GM23338 (cell line): ENCODE measurements around the gene CAMSAP1. TPM values are rescaled to one million over a fixed set of nuclear protein-coding genes. Genes with fewer than 3 reads are reported as not detected.
"Not testable (repeated sequence)": the region's sequence is repeated elsewhere in the genome, so short reads cannot be mapped to it uniquely, and the experiment has no call there.

ENCODE experiments used
- ATAC-seq: fragments of 200-7000 bp; cut with Tn5 transposase; 3 replicates; pipeline ENCODE4 v1.9.1; 2020
- DNase-seq: peaks from one replicate; pipeline ENCODE4 v3.0.0-alpha.2; 2015; ENCODE audit warnings: low spot score
- H2AFZ ChIP-seq: fragments of 200-600 bp; sonication (generic); 2 replicates; pipeline ENCODE4 v1.8.0; 2016; ENCODE audit warnings: antibody characterized with exemption, mild to moderate bottlenecking, moderate library complexity
- H3F3A ChIP-seq: fragments of 200-600 bp; sonication (generic); replicated peaks from 2 replicates; pipeline ENCODE4 v1.8.0; 2017; ENCODE audit warnings: antibody characterized with exemption, mixed run types, low read depth
- H3K27ac ChIP-seq: fragments of 200-600 bp; sonication (generic); 2 replicates; pipeline ENCODE4 v1.6.1; 2016; ENCODE audit warnings: low read depth
- H3K27me3 ChIP-seq: fragments of 200-600 bp; sonication (generic); 2 replicates; pipeline ENCODE4 v1.8.0; 2016; ENCODE audit warnings: mild to moderate bottlenecking, mixed run types, moderate library complexity; ENCODE audit not compliant: insufficient read depth
- H3K36me3 ChIP-seq: fragments of 200-600 bp; sonication (generic); 2 replicates; pipeline ENCODE4 v1.8.0; 2016; ENCODE audit warnings: mild to moderate bottlenecking; ENCODE audit not compliant: insufficient read depth
- H3K4me1 ChIP-seq: fragments of 200-600 bp; sonication (generic); 2 replicates; pipeline ENCODE4 v1.8.0; 2016; ENCODE audit warnings: mild to moderate bottlenecking, moderate library complexity; ENCODE audit not compliant: insufficient read depth
- H3K4me2 ChIP-seq: fragments of 200-600 bp; sonication (generic); 2 replicates; pipeline ENCODE4 v1.7.1; 2017; ENCODE audit warnings: mixed run types
- H3K4me3 ChIP-seq: fragments of 200-600 bp; sonication (generic); 2 replicates; pipeline ENCODE4 v1.6.1; 2016; ENCODE audit warnings: mixed run types
- H3K79me2 ChIP-seq: fragments of 200-600 bp; sonication (generic); replicated peaks from 2 replicates; pipeline ENCODE4 v1.8.0; 2017; ENCODE audit warnings: mild to moderate bottlenecking; ENCODE audit not compliant: insufficient read depth
- H3K9me2 ChIP-seq: fragments of 200-600 bp; sonication (generic); 2 replicates; pipeline ENCODE4 v1.8.0; 2017; ENCODE audit not compliant: insufficient read depth
- H4K20me1 ChIP-seq: fragments of 200-600 bp; sonication (generic); replicated peaks from 2 replicates; pipeline ENCODE4 v1.8.0; 2017; ENCODE audit warnings: mild to moderate bottlenecking; ENCODE audit not compliant: insufficient read depth
- H3K27ac Mint-ChIP-seq: 2 replicates; pipeline ENCODE4 v1.8.0; 2020; ENCODE audit warnings: inconsistent platforms, mild to moderate bottlenecking, moderate library complexity, mixed read lengths
- H3K27me3 Mint-ChIP-seq: 3 replicates; pipeline ENCODE4 v1.8.0; 2022; ENCODE audit warnings: low read depth, mild to moderate bottlenecking, moderate library complexity, mixed read lengths, inconsistent platforms; ENCODE audit not compliant: insufficient read depth, poor library complexity
- H3K36me3 Mint-ChIP-seq: 3 replicates; pipeline ENCODE4 v1.8.0; 2021; ENCODE audit warnings: low read depth, mild to moderate bottlenecking, inconsistent platforms, moderate library complexity, mixed read lengths
- H3K4me1 Mint-ChIP-seq: 3 replicates; pipeline ENCODE4 v1.8.0; 2020; ENCODE audit warnings: mild to moderate bottlenecking, inconsistent platforms, mixed read lengths
- H3K4me3 Mint-ChIP-seq: 3 replicates; pipeline ENCODE4 v1.8.0; 2021; ENCODE audit warnings: moderate library complexity, mild to moderate bottlenecking, inconsistent platforms, mixed read lengths
- H3K9me3 Mint-ChIP-seq: 3 replicates; pipeline ENCODE4 v1.8.0; 2020; ENCODE audit warnings: moderate library complexity, mild to moderate bottlenecking, inconsistent platforms, mixed read lengths
- EZH2 ChIP-seq: fragments of 200-600 bp; sonication (generic); IDR thresholded peaks from one replicate; pipeline ENCODE4 v1.8.0; 2017; ENCODE audit warnings: antibody characterized with exemption, mild to moderate bottlenecking, low read depth; ENCODE audit not compliant: unreplicated experiment
- JUNB ChIP-seq: IDR thresholded peaks from one replicate; pipeline ENCODE4 v1.6.1; 2016; ENCODE audit warnings: antibody characterized with exemption; ENCODE audit not compliant: unreplicated experiment
- NANOG ChIP-seq: IDR thresholded peaks from 2 replicates; pipeline ENCODE4 v1.6.1; 2016; ENCODE audit warnings: antibody characterized with exemption, borderline replicate concordance
- POLR2AphosphoS5 ChIP-seq: IDR thresholded peaks from 2 replicates; pipeline ENCODE4 v1.6.1; 2016; ENCODE audit warnings: antibody characterized with exemption, low read depth
- polyA plus RNA-seq: library from polyadenylated mRNA; unstranded; fragments of >200 nt; fragmentation: Nextera tagmentation; extraction: Ambion mirVana; gene quantifications from 2 replicates; pipeline ENCODE4 v1.2.1, GENCODE V29; 2016
- total RNA-seq: library from RNA; depleted of rRNA; stranded (reverse); fragments of >200 nt; shearing (Covaris generic); gene quantifications from 2 replicates; pipeline ENCODE4 v1.2.3, GENCODE V29; 2014
- TF ChIP-seq, protein P1 (sequence below): fragments of 250-450 bp; sonication (Bioruptor Pico); IDR thresholded peaks from 2 replicates; pipeline ENCODE4 v1.5.0; 2020; ENCODE audit warnings: mild to moderate bottlenecking, moderate library complexity
- TF ChIP-seq, protein P2 (sequence below), 2 experiments: fragments of 200-600 bp in 1 of 2; sonication (generic) in 1 of 2; conservative IDR thresholded peaks; 2 replicates each; pipeline versions ENCODE4 v1.5.1 to v1.6.1; 2016 to 2017; ENCODE audit warnings: antibody characterized with exemption in 2 of 2, low read depth in 2 of 2, mild to moderate bottlenecking in 2 of 2, moderate library complexity in 1 of 2
- TF ChIP-seq, protein P3 (sequence below): IDR thresholded peaks from one replicate; pipeline ENCODE4 v1.6.1; 2018; ENCODE audit warnings: antibody characterized with exemption; ENCODE audit not compliant: unreplicated experiment

Gene CAMSAP1
- total and polyA plus RNA-seq, 2 experiments from 2014 or later = 6.9 to 75.4 TPM

DNA sequence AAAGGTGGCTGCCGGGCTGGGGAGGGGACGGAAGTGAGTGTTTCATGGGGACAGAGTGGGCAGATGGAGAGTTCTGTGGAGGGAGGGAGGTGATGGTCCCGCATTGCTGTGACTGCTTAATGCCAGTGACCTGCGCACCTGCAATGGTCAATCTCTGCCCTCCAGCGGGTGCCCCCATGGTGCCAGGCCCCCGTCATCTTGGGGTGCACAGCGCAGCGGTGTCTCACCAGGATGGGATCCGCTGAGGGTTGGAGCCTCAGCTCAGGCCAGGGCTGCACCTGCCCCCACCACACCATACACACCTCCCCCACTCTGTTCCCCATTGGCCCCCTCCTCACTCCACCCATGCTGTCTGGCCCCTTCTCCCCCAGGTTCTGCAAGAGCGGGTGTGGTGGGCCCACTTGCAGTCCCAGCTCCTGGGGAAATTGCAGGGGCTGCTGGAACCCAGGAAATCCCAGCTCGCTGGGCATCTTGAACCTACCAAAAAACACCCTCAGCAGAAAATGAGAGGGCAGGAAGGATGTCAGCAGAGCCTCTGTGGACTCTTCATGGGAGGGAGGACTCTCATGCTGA is 12.1 kb upstream of the CAMSAP1 start (continued):
- TF ChIP-seq, protein P1, sequence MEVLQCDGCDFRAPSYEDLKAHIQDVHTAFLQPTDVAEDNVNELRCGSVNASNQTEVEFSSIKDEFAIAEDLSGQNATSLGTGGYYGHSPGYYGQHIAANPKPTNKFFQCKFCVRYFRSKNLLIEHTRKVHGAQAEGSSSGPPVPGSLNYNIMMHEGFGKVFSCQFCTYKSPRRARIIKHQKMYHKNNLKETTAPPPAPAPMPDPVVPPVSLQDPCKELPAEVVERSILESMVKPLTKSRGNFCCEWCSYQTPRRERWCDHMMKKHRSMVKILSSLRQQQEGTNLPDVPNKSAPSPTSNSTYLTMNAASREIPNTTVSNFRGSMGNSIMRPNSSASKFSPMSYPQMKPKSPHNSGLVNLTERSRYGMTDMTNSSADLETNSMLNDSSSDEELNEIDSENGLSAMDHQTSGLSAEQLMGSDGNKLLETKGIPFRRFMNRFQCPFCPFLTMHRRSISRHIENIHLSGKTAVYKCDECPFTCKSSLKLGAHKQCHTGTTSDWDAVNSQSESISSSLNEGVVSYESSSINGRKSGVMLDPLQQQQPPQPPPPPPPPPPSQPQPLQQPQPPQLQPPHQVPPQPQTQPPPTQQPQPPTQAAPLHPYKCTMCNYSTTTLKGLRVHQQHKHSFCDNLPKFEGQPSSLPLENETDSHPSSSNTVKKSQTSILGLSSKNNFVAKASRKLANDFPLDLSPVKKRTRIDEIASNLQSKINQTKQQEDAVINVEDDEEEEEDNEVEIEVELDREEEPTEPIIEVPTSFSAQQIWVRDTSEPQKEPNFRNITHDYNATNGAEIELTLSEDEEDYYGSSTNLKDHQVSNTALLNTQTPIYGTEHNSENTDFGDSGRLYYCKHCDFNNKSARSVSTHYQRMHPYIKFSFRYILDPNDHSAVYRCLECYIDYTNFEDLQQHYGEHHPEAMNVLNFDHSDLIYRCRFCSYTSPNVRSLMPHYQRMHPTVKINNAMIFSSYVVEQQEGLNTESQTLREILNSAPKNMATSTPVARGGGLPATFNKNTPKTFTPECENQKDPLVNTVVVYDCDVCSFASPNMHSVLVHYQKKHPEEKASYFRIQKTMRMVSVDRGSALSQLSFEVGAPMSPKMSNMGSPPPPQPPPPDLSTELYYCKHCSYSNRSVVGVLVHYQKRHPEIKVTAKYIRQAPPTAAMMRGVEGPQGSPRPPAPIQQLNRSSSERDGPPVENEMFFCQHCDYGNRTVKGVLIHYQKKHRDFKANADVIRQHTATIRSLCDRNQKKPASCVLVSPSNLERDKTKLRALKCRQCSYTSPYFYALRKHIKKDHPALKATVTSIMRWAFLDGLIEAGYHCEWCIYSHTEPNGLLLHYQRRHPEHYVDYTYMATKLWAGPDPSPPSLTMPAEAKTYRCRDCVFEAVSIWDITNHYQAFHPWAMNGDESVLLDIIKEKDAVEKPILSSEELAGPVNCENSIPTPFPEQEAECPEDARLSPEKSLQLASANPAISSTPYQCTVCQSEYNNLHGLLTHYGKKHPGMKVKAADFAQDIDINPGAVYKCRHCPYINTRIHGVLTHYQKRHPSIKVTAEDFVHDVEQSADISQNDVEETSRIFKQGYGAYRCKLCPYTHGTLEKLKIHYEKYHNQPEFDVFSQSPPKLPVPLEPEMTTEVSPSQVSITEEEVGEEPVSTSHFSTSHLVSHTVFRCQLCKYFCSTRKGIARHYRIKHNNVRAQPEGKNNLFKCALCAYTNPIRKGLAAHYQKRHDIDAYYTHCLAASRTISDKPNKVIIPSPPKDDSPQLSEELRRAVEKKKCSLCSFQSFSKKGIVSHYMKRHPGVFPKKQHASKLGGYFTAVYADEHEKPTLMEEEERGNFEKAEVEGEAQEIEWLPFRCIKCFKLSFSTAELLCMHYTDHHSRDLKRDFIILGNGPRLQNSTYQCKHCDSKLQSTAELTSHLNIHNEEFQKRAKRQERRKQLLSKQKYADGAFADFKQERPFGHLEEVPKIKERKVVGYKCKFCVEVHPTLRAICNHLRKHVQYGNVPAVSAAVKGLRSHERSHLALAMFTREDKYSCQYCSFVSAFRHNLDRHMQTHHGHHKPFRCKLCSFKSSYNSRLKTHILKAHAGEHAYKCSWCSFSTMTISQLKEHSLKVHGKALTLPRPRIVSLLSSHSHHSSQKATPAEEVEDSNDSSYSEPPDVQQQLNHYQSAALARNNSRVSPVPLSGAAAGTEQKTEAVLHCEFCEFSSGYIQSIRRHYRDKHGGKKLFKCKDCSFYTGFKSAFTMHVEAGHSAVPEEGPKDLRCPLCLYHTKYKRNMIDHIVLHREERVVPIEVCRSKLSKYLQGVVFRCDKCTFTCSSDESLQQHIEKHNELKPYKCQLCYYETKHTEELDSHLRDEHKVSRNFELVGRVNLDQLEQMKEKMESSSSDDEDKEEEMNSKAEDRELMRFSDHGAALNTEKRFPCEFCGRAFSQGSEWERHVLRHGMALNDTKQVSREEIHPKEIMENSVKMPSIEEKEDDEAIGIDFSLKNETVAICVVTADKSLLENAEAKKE (CRISPR knock-in tag) = no peak
- no peak for TF ChIP-seq NANOG
- TF ChIP-seq, protein P2, sequence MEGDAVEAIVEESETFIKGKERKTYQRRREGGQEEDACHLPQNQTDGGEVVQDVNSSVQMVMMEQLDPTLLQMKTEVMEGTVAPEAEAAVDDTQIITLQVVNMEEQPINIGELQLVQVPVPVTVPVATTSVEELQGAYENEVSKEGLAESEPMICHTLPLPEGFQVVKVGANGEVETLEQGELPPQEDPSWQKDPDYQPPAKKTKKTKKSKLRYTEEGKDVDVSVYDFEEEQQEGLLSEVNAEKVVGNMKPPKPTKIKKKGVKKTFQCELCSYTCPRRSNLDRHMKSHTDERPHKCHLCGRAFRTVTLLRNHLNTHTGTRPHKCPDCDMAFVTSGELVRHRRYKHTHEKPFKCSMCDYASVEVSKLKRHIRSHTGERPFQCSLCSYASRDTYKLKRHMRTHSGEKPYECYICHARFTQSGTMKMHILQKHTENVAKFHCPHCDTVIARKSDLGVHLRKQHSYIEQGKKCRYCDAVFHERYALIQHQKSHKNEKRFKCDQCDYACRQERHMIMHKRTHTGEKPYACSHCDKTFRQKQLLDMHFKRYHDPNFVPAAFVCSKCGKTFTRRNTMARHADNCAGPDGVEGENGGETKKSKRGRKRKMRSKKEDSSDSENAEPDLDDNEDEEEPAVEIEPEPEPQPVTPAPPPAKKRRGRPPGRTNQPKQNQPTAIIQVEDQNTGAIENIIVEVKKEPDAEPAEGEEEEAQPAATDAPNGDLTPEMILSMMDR (conservative IDR thresholded peaks at IDR 0.05; ENCODE audit: low read depth in 2 of 2) = no peak
- no peak for TF ChIP-seq JUNB
- TF ChIP-seq, protein P3, sequence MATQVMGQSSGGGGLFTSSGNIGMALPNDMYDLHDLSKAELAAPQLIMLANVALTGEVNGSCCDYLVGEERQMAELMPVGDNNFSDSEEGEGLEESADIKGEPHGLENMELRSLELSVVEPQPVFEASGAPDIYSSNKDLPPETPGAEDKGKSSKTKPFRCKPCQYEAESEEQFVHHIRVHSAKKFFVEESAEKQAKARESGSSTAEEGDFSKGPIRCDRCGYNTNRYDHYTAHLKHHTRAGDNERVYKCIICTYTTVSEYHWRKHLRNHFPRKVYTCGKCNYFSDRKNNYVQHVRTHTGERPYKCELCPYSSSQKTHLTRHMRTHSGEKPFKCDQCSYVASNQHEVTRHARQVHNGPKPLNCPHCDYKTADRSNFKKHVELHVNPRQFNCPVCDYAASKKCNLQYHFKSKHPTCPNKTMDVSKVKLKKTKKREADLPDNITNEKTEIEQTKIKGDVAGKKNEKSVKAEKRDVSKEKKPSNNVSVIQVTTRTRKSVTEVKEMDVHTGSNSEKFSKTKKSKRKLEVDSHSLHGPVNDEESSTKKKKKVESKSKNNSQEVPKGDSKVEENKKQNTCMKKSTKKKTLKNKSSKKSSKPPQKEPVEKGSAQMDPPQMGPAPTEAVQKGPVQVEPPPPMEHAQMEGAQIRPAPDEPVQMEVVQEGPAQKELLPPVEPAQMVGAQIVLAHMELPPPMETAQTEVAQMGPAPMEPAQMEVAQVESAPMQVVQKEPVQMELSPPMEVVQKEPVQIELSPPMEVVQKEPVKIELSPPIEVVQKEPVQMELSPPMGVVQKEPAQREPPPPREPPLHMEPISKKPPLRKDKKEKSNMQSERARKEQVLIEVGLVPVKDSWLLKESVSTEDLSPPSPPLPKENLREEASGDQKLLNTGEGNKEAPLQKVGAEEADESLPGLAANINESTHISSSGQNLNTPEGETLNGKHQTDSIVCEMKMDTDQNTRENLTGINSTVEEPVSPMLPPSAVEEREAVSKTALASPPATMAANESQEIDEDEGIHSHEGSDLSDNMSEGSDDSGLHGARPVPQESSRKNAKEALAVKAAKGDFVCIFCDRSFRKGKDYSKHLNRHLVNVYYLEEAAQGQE = no peak
- no peak for TF ChIP-seq EZH2
- no peak for TF ChIP-seq POLR2AphosphoS5

DNA sequence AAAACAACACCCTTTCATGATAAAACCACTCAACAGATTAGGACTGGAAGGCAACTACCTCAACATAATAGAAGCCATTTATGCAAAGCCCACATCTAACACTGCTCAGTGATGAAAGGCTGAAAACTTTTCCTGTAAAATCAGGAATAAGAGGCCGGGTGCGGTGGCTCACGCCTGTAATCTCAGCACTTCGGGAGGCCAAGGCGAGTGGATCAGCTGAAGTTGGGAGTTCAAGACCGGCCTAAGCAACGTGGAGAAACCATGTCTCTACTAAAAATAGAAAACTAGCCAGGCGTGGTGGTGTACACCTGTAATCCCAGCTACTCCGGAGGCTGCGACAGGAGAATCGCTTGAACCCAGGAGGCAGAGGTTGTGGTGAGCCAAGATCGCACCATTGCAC is 8.9 kb upstream of the CAMSAP1 start:
- not testable (repeated sequence) for H3F3A ChIP-seq, H3K4me2 ChIP-seq, H2AFZ ChIP-seq, H4K20me1 ChIP-seq, H3K9me2 ChIP-seq, H3K27ac ChIP-seq, ATAC-seq, H3K4me1 Mint-ChIP-seq, DNase-seq, H3K79me2 ChIP-seq, H3K27me3 ChIP-seq, H3K27ac Mint-ChIP-seq, H3K4me3 Mint-ChIP-seq, H3K4me1 ChIP-seq, H3K4me3 ChIP-seq
- Mint-ChIP-seq H3K9me3 (peaks cover 90% of the 10 kb centered on the region), H3K36me3 (peaks cover 85% of the 10 kb centered on the region), H3K27me3 (peaks cover 17% of the 10 kb centered on the region)
- peaks cover 41% of the 10 kb centered on the region for H3K36me3 ChIP-seq
